SH-SY5Y (cell line): ENCODE data around the gene MYOC.

Experiments used
- GATA2 ChIP-seq: IDR thresholded peaks from 2 replicates; pipeline ENCODE4 v1.6.1; 2011; ENCODE audit warnings: mild to moderate bottlenecking, low read depth, low read length
- GATA3 ChIP-seq: IDR thresholded peaks from 2 replicates; pipeline ENCODE4 v1.6.1; 2011; ENCODE audit warnings: low read depth, mild to moderate bottlenecking, low read length, moderate library complexity

- TF ChIP-seq GATA3, result no peak
- TF ChIP-seq GATA2, result no peak
These were observed 9.3 kb downstream of the MYOC start for GRCh38 chr1:171643156-171643555.
